Activated naive CD8-positive, alpha-beta T cell treated with anti-CD3 and anti-CD28 coated beads for 36 hours (primary cell): ENCODE measurements around the gene PKP4. TPM values are rescaled to one million over a fixed set of nuclear protein-coding genes. Genes with fewer than 3 reads are reported as not detected.
"Not testable (repeated sequence)": the region's sequence is repeated elsewhere in the genome, so short reads cannot be mapped to it uniquely, and the experiment has no call there.

Source experiments
- DNase-seq: peaks from one replicate; pipeline ENCODE4 v3.0.0; 2021
- H3K27ac Mint-ChIP-seq: one replicate; pipeline ENCODE4 v1.8.0; 2022; ENCODE audit warnings: mild to moderate bottlenecking, moderate library complexity, mixed read lengths
- H3K27me3 Mint-ChIP-seq: one replicate; pipeline ENCODE4 v1.8.0; 2022; ENCODE audit warnings: mild to moderate bottlenecking, mixed read lengths
- H3K36me3 Mint-ChIP-seq: one replicate; pipeline ENCODE4 v1.8.0; 2021; ENCODE audit warnings: mild to moderate bottlenecking, mixed read lengths
- H3K4me1 Mint-ChIP-seq: one replicate; pipeline ENCODE4 v1.8.0; 2021; ENCODE audit warnings: mixed read lengths
- H3K4me3 Mint-ChIP-seq: one replicate; pipeline ENCODE4 v1.8.0; 2022; ENCODE audit warnings: mild to moderate bottlenecking, moderate library complexity, mixed read lengths
- H3K9me3 Mint-ChIP-seq: one replicate; pipeline ENCODE4 v1.8.0; 2022; ENCODE audit warnings: mixed read lengths
- total RNA-seq, 2 experiments: library from RNA; stranded (reverse); gene quantifications; one replicate each; pipeline ENCODE4 v1.2.3, GENCODE V29; 2021

Gene PKP4
- total RNA-seq, 2 experiments from 2014 or later, result 35.3 to 38.2 TPM

DNA sequence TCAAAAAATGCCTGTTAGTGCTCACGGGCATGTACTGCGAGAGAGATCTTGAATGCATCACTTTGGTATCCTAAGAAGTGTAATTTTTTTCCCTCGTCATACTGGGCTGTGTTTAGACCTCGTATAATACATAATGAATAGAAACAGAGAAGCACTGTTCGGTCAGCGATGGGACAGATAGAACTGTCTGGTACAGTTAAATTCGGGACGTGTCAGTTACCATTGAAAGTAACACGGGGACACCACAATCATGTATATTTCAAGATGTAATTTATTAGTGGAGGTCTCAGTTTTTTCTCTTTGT is 1.8 kb downstream of the PKP4 start:
- H3K9me3 Mint-ChIP-seq, result no peaks in the 10 kb centered on the region
- peaks cover 9% of the 10 kb centered on the region for H3K36me3 Mint-ChIP-seq
- peaks cover 20% of the 10 kb centered on the region for H3K27me3 Mint-ChIP-seq
- no peak for DNase-seq
- H3K4me3 Mint-ChIP-seq, result peak overlapping the region; percentile 94
- peaks cover 35% of the 10 kb centered on the region for H3K4me1 Mint-ChIP-seq
- H3K27ac Mint-ChIP-seq, result no peak overlapping the region

DNA sequence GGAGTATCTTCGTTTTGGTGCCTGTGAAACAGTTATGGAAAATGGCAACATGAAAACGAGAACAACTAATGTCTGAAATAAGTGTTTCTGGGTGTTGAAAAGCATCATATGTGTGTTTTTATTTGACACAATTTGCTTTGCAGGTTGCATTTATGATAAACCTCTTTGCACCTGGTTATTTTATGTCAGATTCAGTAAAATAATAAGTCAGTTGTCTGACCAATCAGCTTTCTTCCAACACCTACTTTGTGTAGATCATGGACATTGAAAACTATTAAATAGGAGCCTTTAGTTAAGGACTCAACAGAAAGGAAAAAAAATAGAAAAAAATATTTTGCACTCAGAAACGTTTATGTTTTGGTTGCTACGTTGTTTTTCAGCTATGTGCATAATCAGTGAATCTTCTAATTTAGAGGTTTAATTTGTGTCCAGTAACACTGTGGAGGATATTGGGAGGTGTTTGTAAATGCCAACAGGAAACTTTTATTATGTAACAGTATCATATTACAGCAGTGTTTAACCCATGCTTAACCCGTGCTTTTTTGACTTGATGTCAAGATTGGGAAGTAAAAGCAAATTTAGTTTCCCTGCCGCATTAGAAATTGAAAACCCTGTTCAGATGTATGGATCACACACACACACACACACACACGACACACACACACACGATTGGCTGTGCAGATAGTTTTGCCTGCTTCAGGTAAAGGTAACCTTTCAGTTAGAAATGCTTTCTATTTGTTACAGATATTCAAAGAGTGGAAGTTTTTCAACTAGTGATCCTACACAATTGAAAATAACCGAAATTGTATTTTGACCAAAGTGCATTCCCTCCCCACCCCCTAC is 2.6 kb downstream of the PKP4 start:
- peaks cover 35% of the 10 kb centered on the region for H3K4me1 Mint-ChIP-seq
- no peak for DNase-seq
- H3K27me3 Mint-ChIP-seq, result peaks cover 13% of the 10 kb centered on the region
- H3K27ac Mint-ChIP-seq, result no peak overlapping the region
- H3K9me3 Mint-ChIP-seq, result no peaks in the 10 kb centered on the region
- no peak overlapping the region for H3K4me3 Mint-ChIP-seq
- peaks cover 9% of the 10 kb centered on the region for H3K36me3 Mint-ChIP-seq

DNA sequence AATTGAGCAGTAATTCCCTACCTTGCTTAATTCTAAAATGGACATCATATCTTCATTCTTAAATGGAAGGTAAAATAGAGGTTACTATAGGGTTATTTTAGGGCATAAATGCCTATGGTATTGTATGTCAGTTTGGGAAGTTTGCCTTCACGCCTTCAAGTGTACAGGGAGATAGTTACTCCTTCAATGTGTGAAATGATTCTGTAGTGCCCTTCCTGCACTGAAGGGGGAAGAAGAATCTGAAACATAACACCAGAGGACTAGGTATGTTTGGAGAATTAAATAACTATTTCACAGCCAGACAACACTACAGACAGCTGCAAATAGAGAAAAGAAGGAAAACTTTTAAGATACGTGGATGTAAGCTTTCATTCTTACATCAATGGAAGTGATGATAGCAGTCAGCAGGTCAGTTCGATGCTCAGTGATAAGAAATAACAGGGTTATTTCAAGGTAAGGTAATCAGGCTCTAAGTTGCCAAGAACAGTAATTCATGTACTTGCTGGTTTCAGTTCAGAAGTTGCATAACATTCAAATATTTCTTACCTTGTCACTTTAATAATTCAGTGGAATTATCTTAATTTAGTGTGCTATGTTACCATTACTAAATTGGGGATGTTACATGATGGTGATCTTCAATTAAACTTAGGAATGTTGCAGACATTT is 4.0 kb downstream of the PKP4 start:
- Mint-ChIP-seq H3K4me1 (peaks cover 34% of the 10 kb centered on the region), H3K9me3 (no peaks in the 10 kb centered on the region), H3K27ac (no peak overlapping the region), H3K36me3 (peaks cover 9% of the 10 kb centered on the region), H3K4me3 (no peak overlapping the region), H3K27me3 (peaks cover 11% of the 10 kb centered on the region)
- no peak for DNase-seq

DNA sequence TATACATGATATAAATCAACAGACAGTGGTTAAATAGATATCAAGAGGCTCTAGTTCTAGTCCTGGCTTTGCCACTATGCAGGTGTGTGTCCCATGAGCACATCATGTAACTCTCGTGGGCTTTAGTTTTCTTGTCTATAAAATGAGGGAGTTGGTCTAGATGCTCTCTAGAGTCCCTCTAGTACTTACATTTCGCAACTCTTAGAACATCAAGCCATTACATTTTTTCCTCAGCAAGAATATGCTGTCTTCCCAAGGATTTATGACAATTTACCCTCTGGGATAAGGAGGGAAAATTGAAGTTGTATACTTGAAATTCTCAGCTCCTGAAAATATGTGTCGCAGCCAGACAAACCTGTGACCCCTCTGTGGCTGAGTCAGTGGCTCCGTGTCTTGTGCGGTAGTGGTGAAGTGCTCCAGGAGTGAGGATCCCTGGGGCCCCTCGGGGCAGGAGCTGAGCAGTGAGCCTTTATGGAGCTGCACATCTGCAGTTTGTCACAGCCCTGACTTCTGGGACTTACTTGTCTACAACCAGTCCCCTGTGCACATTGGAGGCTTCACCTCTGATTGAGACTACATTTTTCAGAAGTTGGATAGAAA is 6.8 kb downstream of the PKP4 start:
- H3K27me3 Mint-ChIP-seq, result peaks cover 4% of the 10 kb centered on the region
- H3K4me3 Mint-ChIP-seq, result no peak overlapping the region
- no peak for DNase-seq
- H3K9me3 Mint-ChIP-seq, result no peaks in the 10 kb centered on the region
- peaks cover 5% of the 10 kb centered on the region for H3K36me3 Mint-ChIP-seq
- peaks cover 21% of the 10 kb centered on the region for H3K4me1 Mint-ChIP-seq
- no peak overlapping the region for H3K27ac Mint-ChIP-seq

DNA sequence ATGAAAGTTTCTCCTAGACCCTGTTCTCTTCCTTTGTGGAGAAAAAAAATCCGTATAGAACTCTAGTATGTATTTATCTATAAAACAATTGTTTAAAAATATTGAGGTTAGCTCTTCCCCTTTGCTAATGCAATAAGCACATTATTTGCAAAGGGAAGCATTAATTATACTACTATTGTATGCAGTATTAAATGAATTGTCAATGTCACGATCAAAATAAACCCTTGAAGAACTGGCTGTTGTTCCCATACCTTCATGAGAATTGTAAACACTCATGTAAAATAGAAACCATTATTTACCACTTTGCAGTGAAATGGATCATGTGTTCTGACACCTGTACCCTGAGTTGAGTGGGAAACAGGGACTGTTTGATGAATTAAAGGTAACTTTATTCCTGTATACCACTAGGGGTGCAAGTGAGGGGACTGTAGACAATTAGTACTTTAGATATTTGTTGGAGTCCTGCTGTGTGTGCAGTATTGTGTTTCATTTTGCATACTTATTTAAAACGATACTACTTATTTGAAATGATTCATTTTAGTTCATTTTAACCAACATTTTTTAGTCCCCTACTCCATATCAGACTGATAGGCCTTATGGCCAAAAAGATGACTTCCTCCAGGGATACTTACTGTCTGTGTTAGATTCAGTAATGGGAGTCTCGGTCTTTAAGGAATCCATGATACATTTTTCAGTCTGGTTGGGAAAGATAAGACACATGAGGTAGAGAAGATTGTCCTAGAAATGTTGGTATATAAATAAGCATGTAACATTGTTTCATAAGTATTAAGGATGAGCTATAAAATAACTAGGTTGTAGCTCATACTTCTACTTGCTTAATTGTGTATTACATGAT is 7.9 kb downstream of the PKP4 start:
- Mint-ChIP-seq H3K4me1 (peaks cover 17% of the 10 kb centered on the region), H3K36me3 (peaks cover 8% of the 10 kb centered on the region), H3K9me3 (no peaks in the 10 kb centered on the region), H3K4me3 (no peak overlapping the region), H3K27ac (no peak overlapping the region), H3K27me3 (no peaks in the 10 kb centered on the region)
- DNase-seq, result no peak

DNA sequence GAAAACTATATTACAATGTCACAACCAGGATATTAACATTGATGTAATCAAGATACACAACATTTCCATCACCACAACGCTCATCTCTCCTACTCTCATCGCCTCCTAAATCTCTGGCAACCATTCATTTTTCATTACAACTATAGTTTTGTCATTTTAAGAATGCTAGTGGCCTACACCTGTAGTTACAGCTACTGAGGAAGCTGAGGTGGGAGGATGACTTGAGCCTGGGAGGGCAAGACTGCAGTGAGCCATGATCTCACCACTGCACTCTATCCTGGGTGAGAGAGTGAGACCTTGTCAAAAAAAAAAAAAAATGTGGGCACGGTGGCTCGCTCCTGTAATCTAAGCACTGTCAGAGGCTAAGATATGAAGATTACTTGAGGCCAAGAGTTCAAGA is 10.5 kb downstream of the PKP4 start:
- H3K4me1 Mint-ChIP-seq, result peaks cover 2% of the 10 kb centered on the region
- no peaks in the 10 kb centered on the region for H3K27me3 Mint-ChIP-seq
- H3K4me3 Mint-ChIP-seq, result no peak overlapping the region
- no peak overlapping the region for H3K27ac Mint-ChIP-seq
- no peak for DNase-seq
- H3K36me3 Mint-ChIP-seq, result peaks cover 14% of the 10 kb centered on the region
- H3K9me3 Mint-ChIP-seq, result no peaks in the 10 kb centered on the region

DNA sequence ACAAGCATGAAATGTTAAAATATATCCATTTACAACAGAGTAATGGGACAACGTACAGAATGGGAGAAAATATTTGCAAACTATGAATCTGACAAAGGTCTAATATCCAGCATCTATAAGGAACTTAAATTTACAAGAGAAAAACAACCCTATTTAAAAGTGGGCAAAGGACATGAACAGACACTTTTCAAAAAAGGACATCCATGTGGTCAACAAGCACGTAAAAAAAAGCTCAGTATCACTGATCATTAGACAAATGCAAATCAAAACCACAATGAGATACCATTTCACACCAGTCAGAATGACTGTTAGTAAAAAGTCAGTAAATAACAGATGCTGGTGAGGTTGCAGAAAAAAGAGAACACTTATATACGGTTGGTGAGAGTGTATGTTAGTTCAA is 16.1 kb downstream of the PKP4 start:
- Mint-ChIP-seq H3K36me3 (peaks cover 23% of the 10 kb centered on the region), H3K4me1 (peaks cover 12% of the 10 kb centered on the region)
- not testable (repeated sequence) for H3K27me3 Mint-ChIP-seq, H3K4me3 Mint-ChIP-seq, DNase-seq, H3K9me3 Mint-ChIP-seq, H3K27ac Mint-ChIP-seq

DNA sequence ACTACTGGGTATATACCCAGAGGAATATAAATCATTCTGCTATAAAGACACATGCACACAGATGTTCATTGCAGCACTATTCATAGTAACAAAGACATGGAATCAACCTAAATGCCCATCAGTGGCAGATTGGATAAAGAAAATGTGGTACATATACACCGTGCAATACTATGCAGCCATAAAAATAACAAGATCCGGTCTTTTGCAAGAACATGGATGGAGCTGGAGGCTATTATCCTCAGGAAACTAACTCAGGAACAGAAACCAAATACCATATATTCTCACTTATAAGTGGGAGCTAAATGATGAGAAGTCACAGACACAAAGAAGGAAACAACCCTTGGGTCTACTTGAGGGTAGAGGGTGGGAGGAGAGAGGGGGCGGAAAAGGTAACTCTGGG is 16.5 kb downstream of the PKP4 start:
- Mint-ChIP-seq H3K4me1 (peaks cover 14% of the 10 kb centered on the region), H3K36me3 (peaks cover 23% of the 10 kb centered on the region)
- DNase-seq, H3K4me3 Mint-ChIP-seq, H3K27ac Mint-ChIP-seq, H3K27me3 Mint-ChIP-seq, H3K9me3 Mint-ChIP-seq: not testable (repeated sequence)

DNA sequence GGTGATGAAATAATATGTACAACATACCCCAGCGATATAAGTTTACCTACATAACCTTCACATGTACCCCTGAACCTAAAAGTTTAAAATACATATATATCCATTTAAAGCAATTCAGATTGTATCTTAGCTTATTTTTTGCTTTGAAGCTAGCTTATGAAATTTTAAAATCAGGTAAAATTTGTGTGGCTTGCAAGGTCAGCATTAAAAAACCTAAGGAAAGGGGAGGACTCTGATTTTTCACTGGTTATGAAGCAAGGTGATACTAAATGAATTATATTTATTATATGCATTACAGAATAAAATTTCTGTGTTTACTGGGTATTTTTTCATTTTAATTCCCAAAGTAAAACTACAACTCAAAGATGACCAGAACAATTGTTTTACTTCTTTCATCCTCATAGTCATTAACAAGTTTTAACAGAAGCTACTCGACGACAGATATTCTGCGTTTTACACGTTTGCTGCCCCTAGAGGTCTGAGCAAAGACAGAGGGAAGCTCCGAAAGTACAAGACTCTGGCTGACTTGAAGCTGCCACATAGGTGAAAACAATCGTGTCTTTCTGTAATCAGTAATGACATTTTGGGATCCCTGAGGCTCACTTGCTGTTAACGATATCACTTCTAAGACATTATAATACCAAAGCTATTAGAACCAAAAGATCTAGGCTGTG is 17.1 kb downstream of the PKP4 start:
- no peaks in the 10 kb centered on the region for H3K27me3 Mint-ChIP-seq
- H3K36me3 Mint-ChIP-seq, result peaks cover 23% of the 10 kb centered on the region
- peaks cover 18% of the 10 kb centered on the region for H3K4me1 Mint-ChIP-seq
- H3K27ac Mint-ChIP-seq, result no peak overlapping the region
- no peak for DNase-seq
- H3K4me3 Mint-ChIP-seq, result no peak overlapping the region
- H3K9me3 Mint-ChIP-seq, result no peaks in the 10 kb centered on the region

DNA sequence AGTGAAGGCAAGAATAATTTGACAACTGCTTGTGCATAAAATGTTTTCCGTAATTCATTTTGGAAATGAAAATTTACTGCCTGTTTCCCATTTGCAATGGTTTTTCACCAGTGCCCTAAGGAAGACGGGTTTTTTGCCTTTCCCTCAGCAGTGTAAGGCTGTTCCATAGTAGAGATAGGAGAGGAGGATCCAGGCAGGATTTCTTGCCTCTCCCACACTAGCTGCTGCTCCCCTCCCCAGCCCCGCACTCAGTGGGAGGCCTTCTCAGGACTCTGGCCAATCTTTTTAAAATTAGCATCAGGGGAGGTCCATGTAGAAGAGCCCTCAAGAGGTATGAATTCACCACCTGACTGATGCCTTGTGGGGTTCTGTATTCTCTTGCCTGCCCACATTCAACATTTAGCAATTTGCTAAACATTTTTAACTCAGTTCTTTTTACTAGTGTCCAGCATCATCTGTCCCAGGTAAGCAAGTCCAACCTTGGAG is 17.8 kb downstream of the PKP4 start:
- H3K27ac Mint-ChIP-seq, H3K9me3 Mint-ChIP-seq, H3K27me3 Mint-ChIP-seq, DNase-seq, H3K4me3 Mint-ChIP-seq: not testable (repeated sequence)
- Mint-ChIP-seq H3K36me3 (peaks cover 19% of the 10 kb centered on the region), H3K4me1 (peaks cover 19% of the 10 kb centered on the region)

DNA sequence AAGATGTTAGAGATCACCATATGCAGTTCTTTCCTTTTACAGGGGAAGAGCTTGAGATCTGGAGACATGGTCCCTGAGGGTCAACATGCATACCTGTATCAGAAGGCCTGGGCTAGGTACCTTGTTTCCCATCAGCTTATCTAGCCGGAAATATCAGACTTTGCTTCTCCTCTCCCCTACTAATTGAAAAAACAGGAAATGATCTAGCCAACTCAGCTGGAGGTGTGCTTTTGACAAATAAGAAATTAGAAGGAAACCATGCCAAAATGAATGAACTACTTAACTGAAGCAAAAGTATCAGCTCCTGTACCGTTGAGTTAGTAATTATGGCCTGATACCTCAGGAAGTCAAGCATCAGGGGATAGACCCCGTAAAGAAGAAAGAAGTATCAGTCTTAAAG is 20.4 kb downstream of the PKP4 start:
- Mint-ChIP-seq H3K36me3 (peaks cover 14% of the 10 kb centered on the region), H3K27ac (peak overlapping the region; percentile 67), H3K27me3 (no peaks in the 10 kb centered on the region), H3K4me3 (no peak overlapping the region), H3K4me1 (peaks cover 19% of the 10 kb centered on the region), H3K9me3 (no peaks in the 10 kb centered on the region)
- no peak for DNase-seq

DNA sequence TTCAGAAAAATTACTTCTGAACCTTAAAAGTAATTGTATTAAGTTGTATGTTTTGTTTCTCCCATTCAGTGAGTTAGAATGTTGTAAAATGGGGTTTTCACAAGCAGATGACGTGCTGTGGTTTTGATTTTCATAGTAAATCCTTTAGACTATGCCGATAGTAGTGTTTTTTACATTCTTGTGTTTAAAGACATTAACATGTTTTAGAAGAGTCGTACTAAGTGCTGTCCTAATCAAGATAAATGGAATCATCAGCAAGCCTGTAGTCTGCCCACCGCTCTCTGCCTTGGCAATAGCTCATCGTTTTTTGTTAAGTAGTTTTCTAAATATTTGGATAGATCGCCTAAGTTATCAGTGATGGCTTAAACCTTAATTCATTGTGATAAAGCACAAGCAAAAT is 21.5 kb downstream of the PKP4 start:
- DNase-seq, result no peak
- peaks cover 8% of the 10 kb centered on the region for H3K36me3 Mint-ChIP-seq
- no peaks in the 10 kb centered on the region for H3K9me3 Mint-ChIP-seq
- no peaks in the 10 kb centered on the region for H3K27me3 Mint-ChIP-seq
- no peak overlapping the region for H3K4me3 Mint-ChIP-seq
- H3K4me1 Mint-ChIP-seq, result peaks cover 19% of the 10 kb centered on the region
- no peak overlapping the region for H3K27ac Mint-ChIP-seq

DNA sequence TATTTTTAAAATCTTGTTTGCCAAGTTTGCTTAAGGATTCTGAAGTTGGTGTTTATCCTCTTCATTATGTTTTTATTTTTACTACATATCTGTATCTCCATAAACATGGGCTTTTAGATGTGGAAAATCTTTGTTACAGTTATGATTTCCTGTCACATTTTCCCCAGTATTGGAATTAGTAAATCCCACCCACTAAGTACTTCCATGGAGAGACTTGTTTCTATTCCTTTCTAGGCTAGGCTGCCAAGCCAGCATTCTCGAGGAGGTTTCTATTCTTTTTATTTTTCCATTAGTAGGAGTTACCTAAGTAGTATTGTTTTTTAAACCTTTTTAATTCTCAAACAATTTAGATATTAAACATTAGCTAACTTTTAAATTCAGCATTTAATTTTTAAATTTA is 22.1 kb downstream of the PKP4 start:
- H3K27ac Mint-ChIP-seq, result no peak overlapping the region
- H3K4me3 Mint-ChIP-seq, result no peak overlapping the region
- H3K27me3 Mint-ChIP-seq, result no peaks in the 10 kb centered on the region
- no peaks in the 10 kb centered on the region for H3K9me3 Mint-ChIP-seq
- peaks cover 9% of the 10 kb centered on the region for H3K36me3 Mint-ChIP-seq
- DNase-seq, result no peak
- H3K4me1 Mint-ChIP-seq, result peaks cover 19% of the 10 kb centered on the region

DNA sequence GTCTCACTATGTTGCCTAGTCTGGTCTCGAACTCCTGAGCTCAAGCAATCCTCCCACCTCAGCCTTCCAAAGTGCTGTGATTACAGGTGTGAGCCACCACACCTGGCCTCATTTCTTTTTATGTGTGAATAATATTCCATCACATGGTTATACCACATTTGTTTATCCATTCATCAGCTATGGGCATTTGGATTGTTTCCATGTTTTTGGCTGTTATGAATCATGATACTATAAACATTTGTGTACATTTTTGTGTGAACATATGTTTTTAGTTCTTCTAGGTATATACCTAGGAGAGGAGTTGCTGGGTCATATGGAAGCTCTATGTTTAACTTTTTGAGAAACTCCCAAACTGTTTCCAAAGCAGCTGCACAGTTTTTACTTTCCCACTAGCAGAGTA is 24.4 kb downstream of the PKP4 start:
- no peak overlapping the region for H3K27ac Mint-ChIP-seq
- no peaks in the 10 kb centered on the region for H3K9me3 Mint-ChIP-seq
- DNase-seq, result no peak
- peaks cover 25% of the 10 kb centered on the region for H3K4me1 Mint-ChIP-seq
- peaks cover 9% of the 10 kb centered on the region for H3K36me3 Mint-ChIP-seq
- H3K4me3 Mint-ChIP-seq, result no peak overlapping the region
- no peaks in the 10 kb centered on the region for H3K27me3 Mint-ChIP-seq
